GM19351 (cell line): ENCODE measurements around the gene ZNF837.

Source experiments
- ATAC-seq: cut with Tn5 transposase; IDR thresholded peaks from one replicate; pipeline ENCODE4 v1.9.1; 2021; ENCODE audit warnings: mild to moderate bottlenecking, moderate library complexity; ENCODE audit not compliant: unreplicated experiment

Gene ZNF837

GRCh38 chr19:58325311-58326022 is 55.4 kb downstream of the ZNF837 start:
- ATAC-seq: no peak

GRCh38 chr19:58319241-58319640 is 61.6 kb downstream of the ZNF837 start:
- ATAC-seq: no peak

- no peak for ATAC-seq
Observed at GRCh38 chr19:58318297-58318696, 62.5 kb downstream of the ZNF837 start.
